GM12801 (cell line): ENCODE results near the gene ARHGAP26.

Source experiments
- TF ChIP-seq, protein P1 (sequence below): IDR thresholded peaks from one replicate; pipeline ENCODE4 v1.5.1; 2011; ENCODE audit warnings: control low read depth; ENCODE audit not compliant: insufficient read length; ENCODE audit errors: extremely low read depth

The ARHGAP26 gene

DNA sequence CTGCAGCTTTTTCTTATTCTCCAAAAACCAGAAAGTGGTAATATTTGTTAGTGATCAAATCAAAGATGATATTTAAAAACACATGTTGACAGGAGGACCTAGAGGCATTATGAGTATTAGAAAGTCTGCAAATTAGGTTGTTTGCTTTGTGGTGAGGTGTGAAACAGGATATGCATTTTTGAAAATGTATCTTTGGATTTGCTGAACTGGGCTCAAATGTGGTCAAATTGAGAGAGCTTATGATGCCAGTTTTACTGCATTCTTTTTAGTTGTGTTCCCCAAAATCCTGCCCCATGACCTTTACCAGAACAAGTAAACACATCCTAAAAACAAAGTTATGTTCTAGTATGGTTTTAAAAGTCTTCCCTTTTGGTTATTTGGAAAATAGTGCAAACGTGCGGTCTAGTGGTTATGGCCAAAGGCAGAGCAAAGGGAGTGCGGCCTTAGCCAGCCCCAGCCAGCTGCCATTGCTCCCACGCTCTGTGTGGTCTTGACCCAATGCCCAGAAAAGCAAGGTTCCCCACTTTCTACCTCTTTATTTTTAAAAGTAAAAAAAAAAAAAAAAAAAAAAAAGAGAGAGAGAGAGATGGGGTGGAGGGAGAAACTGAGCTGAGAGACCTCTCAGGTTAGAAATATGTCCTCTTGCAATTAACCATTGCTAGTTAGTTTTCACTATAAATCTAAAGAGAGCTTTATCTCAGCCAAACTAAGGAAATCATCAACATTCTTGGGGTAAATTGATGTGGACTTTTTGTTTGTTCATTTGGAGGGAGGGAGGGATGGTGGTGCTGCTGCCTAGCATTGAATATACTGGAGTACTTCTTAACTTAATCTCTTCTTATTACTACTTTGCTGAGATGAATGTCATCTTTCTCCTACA is 176.6 kb downstream of the ARHGAP26 start:
- TF ChIP-seq, protein P1, sequence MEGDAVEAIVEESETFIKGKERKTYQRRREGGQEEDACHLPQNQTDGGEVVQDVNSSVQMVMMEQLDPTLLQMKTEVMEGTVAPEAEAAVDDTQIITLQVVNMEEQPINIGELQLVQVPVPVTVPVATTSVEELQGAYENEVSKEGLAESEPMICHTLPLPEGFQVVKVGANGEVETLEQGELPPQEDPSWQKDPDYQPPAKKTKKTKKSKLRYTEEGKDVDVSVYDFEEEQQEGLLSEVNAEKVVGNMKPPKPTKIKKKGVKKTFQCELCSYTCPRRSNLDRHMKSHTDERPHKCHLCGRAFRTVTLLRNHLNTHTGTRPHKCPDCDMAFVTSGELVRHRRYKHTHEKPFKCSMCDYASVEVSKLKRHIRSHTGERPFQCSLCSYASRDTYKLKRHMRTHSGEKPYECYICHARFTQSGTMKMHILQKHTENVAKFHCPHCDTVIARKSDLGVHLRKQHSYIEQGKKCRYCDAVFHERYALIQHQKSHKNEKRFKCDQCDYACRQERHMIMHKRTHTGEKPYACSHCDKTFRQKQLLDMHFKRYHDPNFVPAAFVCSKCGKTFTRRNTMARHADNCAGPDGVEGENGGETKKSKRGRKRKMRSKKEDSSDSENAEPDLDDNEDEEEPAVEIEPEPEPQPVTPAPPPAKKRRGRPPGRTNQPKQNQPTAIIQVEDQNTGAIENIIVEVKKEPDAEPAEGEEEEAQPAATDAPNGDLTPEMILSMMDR: no peak

DNA sequence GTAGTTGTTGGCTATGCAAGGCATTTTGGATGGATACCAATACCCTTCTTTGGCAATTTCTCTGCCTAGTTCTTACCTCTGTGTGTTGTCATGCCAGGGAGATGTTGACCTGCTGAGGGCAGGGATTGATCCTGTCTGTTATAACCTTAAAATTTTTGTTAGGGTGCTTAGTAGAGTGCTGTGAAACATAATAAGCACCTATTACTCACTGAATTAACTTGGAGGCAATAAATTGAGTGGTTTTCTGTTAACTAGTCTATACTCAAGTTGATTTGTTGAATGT is 177.2 kb downstream of the ARHGAP26 start:
- TF ChIP-seq, protein P1: no peak

DNA sequence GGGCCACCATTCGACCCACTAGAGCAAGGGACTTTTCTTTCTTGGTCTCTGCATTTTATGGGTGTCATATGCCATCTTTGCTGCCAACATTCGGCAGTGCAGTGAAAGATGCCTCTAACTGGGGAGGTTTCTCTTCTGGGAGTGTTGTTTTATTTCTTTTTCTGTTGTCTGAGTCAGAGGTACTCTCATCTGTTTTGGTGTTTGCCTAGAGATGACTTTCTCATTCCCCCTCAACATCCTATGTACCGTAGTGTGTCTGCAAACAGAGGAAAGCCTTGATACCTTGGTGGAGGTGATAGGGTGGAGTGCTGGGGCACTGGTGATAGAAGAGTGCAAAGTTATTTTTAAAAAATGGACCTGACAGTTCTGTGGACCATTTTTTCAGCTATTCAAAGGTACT is 182.1 kb downstream of the ARHGAP26 start:
- TF ChIP-seq, protein P1: no peak

DNA sequence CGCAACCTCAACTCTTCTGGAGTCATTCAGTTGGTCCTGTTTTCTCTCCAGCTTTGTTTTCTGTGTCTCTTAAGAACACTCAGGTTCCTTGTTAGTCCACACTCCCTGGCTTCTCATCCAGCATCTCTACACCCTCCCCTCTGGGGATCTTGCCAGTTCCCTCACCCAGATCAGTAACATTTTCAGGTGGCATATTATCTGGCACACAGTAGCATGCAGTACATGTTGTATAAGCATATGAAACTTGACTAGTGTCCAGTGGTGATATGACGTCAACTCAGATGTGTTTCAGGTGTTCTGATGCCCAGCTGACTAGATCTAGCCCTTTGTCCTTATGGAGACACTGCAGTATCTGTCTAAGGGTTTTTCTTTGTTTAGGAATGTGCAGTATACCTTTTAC is 184.3 kb downstream of the ARHGAP26 start:
- TF ChIP-seq, protein P1: no peak

DNA sequence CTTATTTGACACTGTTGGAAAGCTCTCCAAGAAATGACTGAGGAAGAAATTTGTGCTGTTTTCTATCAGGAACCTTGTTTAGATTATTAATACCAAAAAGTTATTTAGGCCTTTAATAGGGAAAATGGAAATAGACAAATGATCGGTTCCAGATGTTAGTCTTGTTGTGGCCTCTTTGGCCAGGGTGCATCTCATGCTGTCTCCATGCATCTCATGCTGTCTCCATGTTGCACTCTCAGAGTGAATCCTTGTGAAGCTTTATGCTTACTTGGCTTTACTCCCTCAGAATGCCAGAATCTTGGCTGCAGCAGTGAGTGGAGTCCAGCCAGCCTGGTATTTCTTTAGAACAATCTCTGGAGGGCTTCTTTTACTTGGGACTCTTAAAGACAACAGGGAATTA is 185.5 kb downstream of the ARHGAP26 start:
- TF ChIP-seq, protein P1: no peak

DNA sequence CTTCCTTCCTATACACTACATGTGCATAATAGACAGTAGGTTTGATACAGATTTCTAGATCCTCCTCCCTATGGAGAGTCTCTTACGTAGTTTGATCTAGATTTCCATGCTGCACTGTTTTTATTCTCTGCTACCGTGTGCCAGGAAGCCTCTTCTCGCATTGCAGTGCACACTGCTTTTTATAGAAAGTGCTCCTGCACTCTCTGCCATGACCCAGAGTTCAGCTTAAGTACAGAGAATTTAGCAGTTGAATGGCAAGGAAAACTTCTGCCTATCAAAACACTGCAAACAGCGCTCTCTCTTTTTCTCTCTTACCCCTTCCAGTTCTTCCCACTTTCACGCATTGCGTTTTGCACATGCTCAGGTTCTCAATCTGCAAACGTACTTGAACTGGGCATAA is 187.4 kb downstream of the ARHGAP26 start:
- TF ChIP-seq, protein P1: no peak

DNA sequence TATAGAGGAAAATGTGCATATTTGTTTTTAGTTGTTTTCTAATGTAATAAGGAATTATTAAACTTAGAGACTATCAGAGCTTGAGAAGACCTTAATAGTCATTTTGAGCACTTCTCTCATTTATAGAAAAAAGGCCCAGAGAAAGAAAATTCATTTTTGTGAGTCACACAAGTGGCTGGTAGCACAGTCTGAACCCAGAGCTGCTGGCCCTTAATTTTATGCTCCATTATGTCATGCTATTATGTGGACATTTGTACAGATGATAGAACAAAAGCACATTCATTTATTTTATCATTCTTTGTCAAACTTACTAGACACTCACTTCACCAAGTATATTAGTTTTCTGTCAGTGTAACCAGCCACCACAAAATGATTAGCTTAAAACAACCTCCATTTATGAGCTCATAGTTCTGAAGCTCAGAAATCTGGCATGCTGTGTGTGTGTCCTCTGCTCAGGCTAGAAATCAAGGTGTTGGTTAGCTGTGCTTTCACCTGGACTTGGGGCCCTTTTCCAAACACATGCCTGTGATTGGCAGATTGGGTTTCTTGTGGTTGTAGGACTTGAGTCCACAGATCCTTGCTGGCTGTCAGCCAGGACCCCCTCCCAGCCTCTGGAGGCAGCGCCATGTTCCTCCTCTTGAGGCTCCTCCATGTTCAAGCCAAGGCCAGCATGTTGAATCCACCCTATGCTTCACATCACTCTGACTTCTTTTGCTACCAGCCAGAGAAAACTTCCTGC is 188.9 kb downstream of the ARHGAP26 start:
- TF ChIP-seq, protein P1: no peak
